Endodermal cell (in vitro differentiated cells): Measurements from ENCODE around the gene PTPRN2. TPM values are rescaled to one million over a fixed set of nuclear protein-coding genes. Genes with fewer than 3 reads are reported as not detected.

Experiments used
- DNase-seq: peaks from one replicate; pipeline ENCODE4 v3.0.0-alpha.2; 2017
- H3K27ac ChIP-seq: 2 replicates; pipeline ENCODE4 v1.5.1; 2013; ENCODE audit warnings: mild to moderate bottlenecking, low read depth, low read length, moderate library complexity
- H3K27me3 ChIP-seq: 2 replicates; pipeline ENCODE4 v1.6.1; 2013; ENCODE audit warnings: mild to moderate bottlenecking, low read length, moderate library complexity; ENCODE audit not compliant: insufficient read depth, control insufficient read depth, poor library complexity, severe bottlenecking
- H3K36me3 ChIP-seq: 2 replicates; pipeline ENCODE4 v1.7.0; 2013; ENCODE audit warnings: mild to moderate bottlenecking, low read length, moderate library complexity; ENCODE audit not compliant: control insufficient read depth, insufficient read depth
- H3K4me1 ChIP-seq: one replicate; pipeline ENCODE4 v1.7.0; 2013; ENCODE audit warnings: low read length; ENCODE audit not compliant: control insufficient read depth, insufficient read depth
- H3K4me3 ChIP-seq: 2 replicates; pipeline ENCODE4 v1.5.1; 2013; ENCODE audit warnings: mild to moderate bottlenecking, low read length, moderate library complexity
- H3K9ac ChIP-seq: 2 replicates; pipeline ENCODE4 v1.6.1; 2013; ENCODE audit warnings: mild to moderate bottlenecking, low read length, moderate library complexity; ENCODE audit not compliant: poor library complexity, severe bottlenecking; ENCODE audit errors: extremely low read depth
- H3K9me3 ChIP-seq: 2 replicates; pipeline ENCODE4 v1.6.1; 2013; ENCODE audit warnings: mild to moderate bottlenecking, low read length, moderate library complexity; ENCODE audit not compliant: control insufficient read depth
- H3K27ac Mint-ChIP-seq: 2 replicates; pipeline ENCODE4 v1.8.0; 2020; ENCODE audit warnings: mixed read lengths
- H3K27me3 Mint-ChIP-seq: 2 replicates; pipeline ENCODE4 v1.8.0; 2021; ENCODE audit warnings: mild to moderate bottlenecking, mixed read lengths; ENCODE audit not compliant: insufficient read depth
- H3K36me3 Mint-ChIP-seq: 2 replicates; pipeline ENCODE4 v1.8.0; 2020; ENCODE audit warnings: low read depth, mixed read lengths
- H3K4me1 Mint-ChIP-seq: 2 replicates; pipeline ENCODE4 v1.8.0; 2020; ENCODE audit warnings: mixed read lengths
- H3K4me3 Mint-ChIP-seq: 2 replicates; pipeline ENCODE4 v1.8.0; 2020; ENCODE audit warnings: mild to moderate bottlenecking, moderate library complexity, mixed read lengths
- H3K9me3 Mint-ChIP-seq: 2 replicates; pipeline ENCODE4 v1.8.0; 2020; ENCODE audit warnings: mild to moderate bottlenecking, mixed read lengths
- WGBS, 2 experiments: methylation state at CpG; one replicate each; pipeline versions ENCODE4 v1.1.5 to v1.1.7; 2013; ENCODE audit warnings: missing lambda C conversion rate in 2 of 2, mixed read lengths in 1 of 2; ENCODE audit not compliant: insufficient coverage in 1 of 2, insufficient read length in 1 of 2; 5-methylcytosine and 5-hydroxymethylcytosine counted together
- total RNA-seq, 2 donors: library from RNA; stranded (reverse); fragmentation: NEBNext Ultra II Directional in 1 of 2; extraction: Animal tissue kit (Norgen Biotek cat#: 25700) in 1 of 2; gene quantifications; 2 replicates in 1 of 2; 3 replicates in 1 of 2; pipeline ENCODE4 v1.2.1, GENCODE V29; 2021
- TF ChIP-seq, protein P1 (sequence below): fragments of 200-600 bp; sonication (generic); conservative IDR thresholded peaks from 2 replicates; pipeline ENCODE4 v1.5.0; 2021; ENCODE audit warnings: antibody characterized with exemption, mild to moderate bottlenecking

Gene PTPRN2
- total RNA-seq, 2 donors from 2014 or later: 0.69 to 1.2 TPM

GRCh38 chr7:158424531-158424930 lies 163.1 kb downstream of the PTPRN2 start:
- H3K4me1 ChIP-seq: no peaks in the 10 kb centered on the region
- H3K36me3 Mint-ChIP-seq: no peaks in the 10 kb centered on the region
- H3K36me3 ChIP-seq: no peaks in the 10 kb centered on the region
- TF ChIP-seq, protein P1, sequence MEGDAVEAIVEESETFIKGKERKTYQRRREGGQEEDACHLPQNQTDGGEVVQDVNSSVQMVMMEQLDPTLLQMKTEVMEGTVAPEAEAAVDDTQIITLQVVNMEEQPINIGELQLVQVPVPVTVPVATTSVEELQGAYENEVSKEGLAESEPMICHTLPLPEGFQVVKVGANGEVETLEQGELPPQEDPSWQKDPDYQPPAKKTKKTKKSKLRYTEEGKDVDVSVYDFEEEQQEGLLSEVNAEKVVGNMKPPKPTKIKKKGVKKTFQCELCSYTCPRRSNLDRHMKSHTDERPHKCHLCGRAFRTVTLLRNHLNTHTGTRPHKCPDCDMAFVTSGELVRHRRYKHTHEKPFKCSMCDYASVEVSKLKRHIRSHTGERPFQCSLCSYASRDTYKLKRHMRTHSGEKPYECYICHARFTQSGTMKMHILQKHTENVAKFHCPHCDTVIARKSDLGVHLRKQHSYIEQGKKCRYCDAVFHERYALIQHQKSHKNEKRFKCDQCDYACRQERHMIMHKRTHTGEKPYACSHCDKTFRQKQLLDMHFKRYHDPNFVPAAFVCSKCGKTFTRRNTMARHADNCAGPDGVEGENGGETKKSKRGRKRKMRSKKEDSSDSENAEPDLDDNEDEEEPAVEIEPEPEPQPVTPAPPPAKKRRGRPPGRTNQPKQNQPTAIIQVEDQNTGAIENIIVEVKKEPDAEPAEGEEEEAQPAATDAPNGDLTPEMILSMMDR: no peak
- H3K4me1 Mint-ChIP-seq: no peaks in the 10 kb centered on the region
- H3K27me3 ChIP-seq: no peaks in the 10 kb centered on the region
- 81 to 88% methylated on average over 19 of the region's 19 CpGs for WGBS, 2 experiments
- H3K4me3 Mint-ChIP-seq: no peak overlapping the region
- H3K9me3 Mint-ChIP-seq: peaks cover 3% of the 10 kb centered on the region
- DNase-seq: peak; percentile 43
- H3K27ac Mint-ChIP-seq: no peak overlapping the region
- H3K9me3 ChIP-seq: peaks cover 59% of the 10 kb centered on the region
- H3K4me3 ChIP-seq: no peak overlapping the region
- no peak overlapping the region for H3K27ac ChIP-seq
- H3K27me3 Mint-ChIP-seq: no peaks in the 10 kb centered on the region
- H3K9ac ChIP-seq: no peak overlapping the region

DNA sequence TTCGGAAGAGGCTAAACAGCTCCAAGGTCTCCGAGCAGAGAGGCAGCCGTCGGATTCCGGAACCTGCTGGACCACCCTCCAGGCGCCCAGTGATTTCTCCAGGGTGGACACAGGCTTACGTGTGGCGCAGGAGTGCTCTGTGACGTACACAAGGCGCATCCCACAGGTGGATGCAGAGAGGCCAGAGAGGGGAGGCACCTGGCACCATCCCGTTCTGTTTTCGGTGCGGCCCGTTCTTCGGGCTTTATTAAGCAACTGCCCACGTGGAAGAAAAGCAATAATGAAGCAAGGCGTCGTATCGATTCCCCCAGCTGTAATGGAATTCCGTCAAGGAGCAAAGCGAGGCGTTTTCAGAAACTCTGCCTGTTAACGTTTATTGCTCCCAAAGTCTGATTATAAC lies 163.6 kb downstream of the PTPRN2 start:
- Mint-ChIP-seq H3K36me3 (no peaks in the 10 kb centered on the region), H3K9me3 (peaks cover 5% of the 10 kb centered on the region), H3K27ac (no peak overlapping the region), H3K4me3 (no peak overlapping the region), H3K4me1 (no peaks in the 10 kb centered on the region), H3K27me3 (no peaks in the 10 kb centered on the region)
- peaks cover 63% of the 10 kb centered on the region for H3K9me3 ChIP-seq
- H3K4me1 ChIP-seq: no peaks in the 10 kb centered on the region
- no peaks in the 10 kb centered on the region for H3K36me3 ChIP-seq
- H3K9ac ChIP-seq: no peak overlapping the region
- TF ChIP-seq, protein P1: no peak
- H3K27ac ChIP-seq: no peak overlapping the region
- 84 to 86% methylated on average over 23 of the region's 23 CpGs for WGBS, 2 experiments
- no peaks in the 10 kb centered on the region for H3K27me3 ChIP-seq
- H3K4me3 ChIP-seq: no peak overlapping the region
- DNase-seq: peak; percentile 10

DNA sequence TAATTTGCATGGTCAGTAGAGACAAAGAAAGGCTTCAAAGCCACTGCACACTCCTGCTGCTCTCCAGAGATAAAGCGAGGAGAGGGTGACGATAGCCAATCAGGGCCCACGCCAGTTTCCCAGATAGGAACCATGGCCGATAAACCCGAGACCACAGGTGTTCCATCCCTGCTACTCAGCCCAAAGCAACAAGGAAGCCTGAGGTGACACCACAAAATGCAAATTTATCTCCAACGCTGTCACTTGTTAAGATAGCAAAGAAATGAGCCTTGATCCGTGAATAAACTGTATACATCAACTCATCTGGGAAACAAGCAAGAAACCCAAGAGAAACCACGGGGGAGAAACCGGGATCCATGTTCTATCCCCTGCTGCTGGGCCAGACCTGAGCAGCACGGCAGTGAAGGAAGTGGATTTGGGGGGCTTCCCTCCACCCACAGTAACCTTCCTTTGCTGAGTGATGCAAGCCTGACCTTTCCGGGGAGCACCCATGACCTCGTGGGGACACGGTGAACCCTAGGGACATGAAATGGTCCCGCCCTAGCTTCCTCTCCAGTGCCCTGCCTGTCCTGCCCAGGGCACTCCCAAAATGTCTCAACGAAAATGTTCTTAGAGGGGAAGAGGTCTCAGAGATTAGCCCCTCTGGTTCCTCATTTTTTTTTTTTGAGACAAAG lies 164.6 kb downstream of the PTPRN2 start:
- no peaks in the 10 kb centered on the region for H3K27me3 Mint-ChIP-seq
- H3K4me3 ChIP-seq: no peak overlapping the region
- WGBS, 2 experiments: 80 to 82% methylated on average over 4 to 15 of the region's 15 CpGs
- TF ChIP-seq, protein P1: no peak
- DNase-seq: peak; percentile 47
- no peaks in the 10 kb centered on the region for H3K36me3 Mint-ChIP-seq
- H3K4me3 Mint-ChIP-seq: no peak overlapping the region
- H3K27ac ChIP-seq: no peak overlapping the region
- H3K27ac Mint-ChIP-seq: no peak overlapping the region
- no peaks in the 10 kb centered on the region for H3K4me1 Mint-ChIP-seq
- no peaks in the 10 kb centered on the region for H3K36me3 ChIP-seq
- H3K4me1 ChIP-seq: no peaks in the 10 kb centered on the region
- no peaks in the 10 kb centered on the region for H3K27me3 ChIP-seq
- peaks cover 63% of the 10 kb centered on the region for H3K9me3 ChIP-seq
- peaks cover 15% of the 10 kb centered on the region for H3K9me3 Mint-ChIP-seq
- H3K9ac ChIP-seq: no peak overlapping the region
